Astrocyte (in vitro differentiated cells and primary cell): ENCODE data around the gene RAD50. TPM values are rescaled to one million over a fixed set of nuclear protein-coding genes. Genes with fewer than 3 reads are reported as not detected.
A peak's percentile ranks its signal among the peaks of the same experiment; 100 is the strongest.

Experiments used
- DNase-seq: peaks from one replicate; pipeline ENCODE4 v3.0.0-alpha.2; 2010; ENCODE audit warnings: low read depth
- FAIRE-seq: peaks from 2 replicates; lab custom pipeline; 2011; peaks lifted over from hg19 to GRCh38; lab: Jason Lieb, UNC
- H2AFZ ChIP-seq: 2 replicates; pipeline ENCODE4 v1.6.0; 2012; ENCODE audit warnings: low read depth, low read length, inconsistent platforms
- H3K27ac ChIP-seq: 2 replicates; pipeline ENCODE4 v1.5.1; 2011; ENCODE audit warnings: low read depth, low read length, inconsistent platforms
- H3K27me3 ChIP-seq: 2 replicates; pipeline ENCODE4 v1.6.0; 2011; ENCODE audit warnings: low read length, inconsistent platforms; ENCODE audit not compliant: insufficient read depth
- H3K36me3 ChIP-seq: 2 replicates; pipeline ENCODE4 v1.5.1; 2011; ENCODE audit warnings: low read length, inconsistent platforms; ENCODE audit not compliant: insufficient read depth
- H3K4me1 ChIP-seq: 2 replicates; pipeline ENCODE4 v1.5.1; 2011; ENCODE audit warnings: low read length, inconsistent platforms; ENCODE audit not compliant: insufficient read depth
- H3K4me2 ChIP-seq: 2 replicates; pipeline ENCODE4 v1.6.0; 2012; ENCODE audit warnings: low read length, inconsistent platforms
- H3K4me3 ChIP-seq: 2 replicates; pipeline ENCODE4 v1.5.1; 2011; ENCODE audit warnings: low read depth, mild to moderate bottlenecking, low read length, inconsistent platforms; ENCODE audit not compliant: insufficient read depth
- H3K79me2 ChIP-seq: 2 replicates; pipeline ENCODE4 v1.6.0; 2012; ENCODE audit warnings: mild to moderate bottlenecking, low read length, inconsistent platforms; ENCODE audit not compliant: insufficient read depth
- H3K9ac ChIP-seq: 2 replicates; pipeline ENCODE4 v1.6.0; 2012; ENCODE audit warnings: mild to moderate bottlenecking, low read length, inconsistent platforms
- H3K9me3 ChIP-seq: 2 replicates; pipeline ENCODE4 v1.5.1; 2012; ENCODE audit warnings: low read depth, mild to moderate bottlenecking, low read length, inconsistent platforms; ENCODE audit not compliant: insufficient read depth
- H4K20me1 ChIP-seq: 2 replicates; pipeline ENCODE4 v1.6.0; 2012; ENCODE audit warnings: low read length, inconsistent platforms; ENCODE audit not compliant: insufficient read depth
- H3K27ac Mint-ChIP-seq: one replicate; pipeline ENCODE4 v1.8.0; 2021; ENCODE audit warnings: mild to moderate bottlenecking, mixed read lengths; ENCODE audit not compliant: unreplicated experiment
- H3K27me3 Mint-ChIP-seq: one replicate; pipeline ENCODE4 v1.8.0; 2021; ENCODE audit warnings: low read depth, mixed read lengths; ENCODE audit not compliant: unreplicated experiment
- H3K36me3 Mint-ChIP-seq: one replicate; pipeline ENCODE4 v1.8.0; 2021; ENCODE audit warnings: low read depth, mixed read lengths; ENCODE audit not compliant: unreplicated experiment
- H3K4me1 Mint-ChIP-seq: one replicate; pipeline ENCODE4 v1.8.0; 2021; ENCODE audit warnings: low read depth, mixed read lengths; ENCODE audit not compliant: unreplicated experiment
- H3K4me3 Mint-ChIP-seq: one replicate; pipeline ENCODE4 v1.8.0; 2021; ENCODE audit warnings: mild to moderate bottlenecking, moderate library complexity, mixed read lengths; ENCODE audit not compliant: unreplicated experiment
- H3K9me3 Mint-ChIP-seq: one replicate; pipeline ENCODE4 v1.8.0; 2021; ENCODE audit warnings: mild to moderate bottlenecking, mixed read lengths; ENCODE audit not compliant: unreplicated experiment
- EZH2 ChIP-seq: IDR thresholded peaks from 2 replicates; pipeline ENCODE4 v1.6.1; 2012; ENCODE audit warnings: mild to moderate bottlenecking, low read length, inconsistent platforms; ENCODE audit not compliant: insufficient read depth
- total RNA-seq: library from RNA; stranded (reverse); gene quantifications from 2 replicates; pipeline ENCODE4 v1.2.1, GENCODE V29; 2021
- TF ChIP-seq, protein P1 (sequence below): IDR thresholded peaks from 2 replicates; pipeline ENCODE4 v1.5.1; 2011; ENCODE audit warnings: low read depth, mild to moderate bottlenecking, inconsistent platforms, low read length, moderate library complexity; ENCODE audit not compliant: insufficient read depth

The RAD50 gene
- total RNA-seq, 1 donor from 2014 or later, result 26.8 TPM

DNA sequence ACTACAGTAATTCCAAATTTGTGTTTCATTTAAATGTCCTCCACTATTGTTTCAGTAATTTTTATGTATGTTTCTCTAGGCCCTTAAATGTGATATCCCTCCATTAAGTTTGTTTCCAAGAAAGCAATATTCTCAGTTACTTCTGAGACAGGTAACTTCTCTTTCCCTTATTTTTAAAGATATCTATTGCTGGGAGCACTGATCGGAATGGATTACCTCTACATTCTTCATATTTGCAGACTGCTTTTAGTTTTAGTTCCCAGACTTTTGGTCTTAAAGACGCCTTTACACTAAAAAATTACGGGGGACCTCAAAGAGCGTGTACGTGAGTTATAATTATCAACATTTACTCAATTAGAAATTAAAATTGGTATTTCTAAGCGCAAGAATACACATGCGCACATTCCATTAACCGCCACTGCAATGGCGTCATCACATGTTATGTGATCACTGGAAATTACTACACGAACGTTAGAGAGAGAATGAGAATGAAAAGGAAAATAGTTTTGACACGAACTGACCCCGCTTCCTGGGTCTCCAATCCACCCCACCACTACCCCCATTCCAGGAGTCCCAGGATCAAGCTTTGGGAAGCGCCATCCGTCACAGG is 519 bp upstream of the RAD50 start:
- Mint-ChIP-seq H3K27me3 (no peaks in the 10 kb centered on the region), H3K4me1 (peaks cover 2% of the 10 kb centered on the region), H3K27ac (peak overlapping the region; percentile 95), H3K9me3 (no peaks in the 10 kb centered on the region), H3K36me3 (peaks cover 3% of the 10 kb centered on the region), H3K4me3 (peak overlapping the region; percentile 92)
- H3K79me2 ChIP-seq, result peaks cover 14% of the 10 kb centered on the region
- H3K9me3 ChIP-seq, result no peaks in the 10 kb centered on the region
- no peaks in the 10 kb centered on the region for H3K36me3 ChIP-seq
- H3K27ac ChIP-seq, result peak overlapping the region; percentile 74
- DNase-seq (no peak), FAIRE-seq (no peak)
- no peaks in the 10 kb centered on the region for H3K27me3 ChIP-seq
- peak overlapping the region; percentile 95 for H2AFZ ChIP-seq
- peak overlapping the region; percentile 100 for H3K4me2 ChIP-seq
- TF ChIP-seq EZH2, result no peak
- TF ChIP-seq, protein P1, sequence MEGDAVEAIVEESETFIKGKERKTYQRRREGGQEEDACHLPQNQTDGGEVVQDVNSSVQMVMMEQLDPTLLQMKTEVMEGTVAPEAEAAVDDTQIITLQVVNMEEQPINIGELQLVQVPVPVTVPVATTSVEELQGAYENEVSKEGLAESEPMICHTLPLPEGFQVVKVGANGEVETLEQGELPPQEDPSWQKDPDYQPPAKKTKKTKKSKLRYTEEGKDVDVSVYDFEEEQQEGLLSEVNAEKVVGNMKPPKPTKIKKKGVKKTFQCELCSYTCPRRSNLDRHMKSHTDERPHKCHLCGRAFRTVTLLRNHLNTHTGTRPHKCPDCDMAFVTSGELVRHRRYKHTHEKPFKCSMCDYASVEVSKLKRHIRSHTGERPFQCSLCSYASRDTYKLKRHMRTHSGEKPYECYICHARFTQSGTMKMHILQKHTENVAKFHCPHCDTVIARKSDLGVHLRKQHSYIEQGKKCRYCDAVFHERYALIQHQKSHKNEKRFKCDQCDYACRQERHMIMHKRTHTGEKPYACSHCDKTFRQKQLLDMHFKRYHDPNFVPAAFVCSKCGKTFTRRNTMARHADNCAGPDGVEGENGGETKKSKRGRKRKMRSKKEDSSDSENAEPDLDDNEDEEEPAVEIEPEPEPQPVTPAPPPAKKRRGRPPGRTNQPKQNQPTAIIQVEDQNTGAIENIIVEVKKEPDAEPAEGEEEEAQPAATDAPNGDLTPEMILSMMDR, result no peak
- H3K4me3 ChIP-seq, result peak overlapping the region; percentile 87
- H3K9ac ChIP-seq, result peak overlapping the region; percentile 94
- H3K4me1 ChIP-seq, result peaks cover 3% of the 10 kb centered on the region
- no peaks in the 10 kb centered on the region for H4K20me1 ChIP-seq

GRCh38 chr5:132557478-132558172 is 848 bp downstream of the RAD50 start:
- Histone ChIP-seq H4K20me1 (no peaks in the 10 kb centered on the region), H3K9ac (peak overlapping the region; percentile 94), H3K79me2 (peaks cover 14% of the 10 kb centered on the region), H3K4me3 (peak overlapping the region; percentile 87), H3K9me3 (no peaks in the 10 kb centered on the region), H3K27me3 (no peaks in the 10 kb centered on the region), H3K36me3 (no peaks in the 10 kb centered on the region), H2AFZ (peak overlapping the region; percentile 95), H3K4me1 (peaks cover 3% of the 10 kb centered on the region), H3K4me2 (peak overlapping the region; percentile 100), H3K27ac (peak overlapping the region; percentile 74)
- Mint-ChIP-seq H3K4me3 (peak overlapping the region; percentile 92), H3K27me3 (no peaks in the 10 kb centered on the region), H3K9me3 (no peaks in the 10 kb centered on the region), H3K27ac (peak overlapping the region; percentile 95), H3K4me1 (peaks cover 2% of the 10 kb centered on the region), H3K36me3 (peaks cover 3% of the 10 kb centered on the region)
- TF ChIP-seq, protein P1, result no peak
- TF ChIP-seq EZH2, result no peak
- no peak for FAIRE-seq
- peak; percentile 11 for DNase-seq
